K562 (cell line): ENCODE data around the gene DNAJB12. TPM values are rescaled to one million over a fixed set of nuclear protein-coding genes. Genes with fewer than 3 reads are reported as not detected.

Source experiments
- COPS2 ChIP-seq: fragments of 450-650 bp; conservative IDR thresholded peaks from 2 replicates; pipeline ENCODE4 v1.6.1; 2016; ENCODE audit warnings: mild to moderate bottlenecking, moderate library complexity
- CREM ChIP-seq: IDR thresholded peaks from 2 replicates; pipeline ENCODE4 v1.6.1; 2014; ENCODE audit warnings: antibody characterized with exemption, low read depth
- EP300 ChIP-seq: IDR thresholded peaks from 2 replicates; pipeline ENCODE4 v1.6.1; 2012; ENCODE audit warnings: low read length, improper control_type of control experiment
- FIP1L1 ChIP-seq: fragments of 200-400 bp; formaldehyde crosslinking; IDR thresholded peaks from 2 replicates; pipeline ENCODE4 v1.6.1; 2018; ENCODE audit warnings: mild to moderate bottlenecking, low read depth, low read length; ENCODE audit not compliant: poor library complexity, severe bottlenecking
- GTF2F1 ChIP-seq: IDR thresholded peaks from 2 replicates; pipeline ENCODE4 v1.6.1; 2011; ENCODE audit warnings: low read depth, low read length, improper control_type of control experiment
- HMG20A ChIP-seq: fragments of 450-650 bp; formaldehyde crosslinking; conservative IDR thresholded peaks from 2 replicates; pipeline ENCODE4 v1.4.0; 2020; ENCODE audit warnings: mild to moderate bottlenecking, mixed read lengths
- HNRNPL ChIP-seq: fragments of 200-400 bp; formaldehyde crosslinking; IDR thresholded peaks from 2 replicates; pipeline ENCODE4 v1.6.1; 2017; ENCODE audit warnings: low read depth, mild to moderate bottlenecking, low read length
- NR3C1 ChIP-seq: sonication (generic); formaldehyde crosslinking; IDR thresholded peaks from 2 replicates; pipeline ENCODE4 v1.8.1; 2022; ENCODE audit warnings: missing genetic modification reagents
- PRPF4 ChIP-seq: fragments of 200-400 bp; formaldehyde crosslinking; IDR thresholded peaks from one replicate; pipeline ENCODE4 v1.6.1; 2017; ENCODE audit warnings: low read length, low read depth, mild to moderate bottlenecking; ENCODE audit not compliant: insufficient read depth, poor library complexity, severe bottlenecking
- RBM39 ChIP-seq: fragments of 200-400 bp; formaldehyde crosslinking; optimal IDR thresholded peaks from 2 replicates; pipeline ENCODE3; 2018; ENCODE audit warnings: low read depth, low read length
- SREBF1 ChIP-seq: fragments of 150-350 bp; IDR thresholded peaks from 2 replicates; pipeline ENCODE4 v1.6.1; 2014; ENCODE audit warnings: antibody characterized with exemption, low read depth, low read length, borderline replicate concordance
- TCF3 ChIP-seq: sonication (generic); formaldehyde crosslinking; IDR thresholded peaks from 2 replicates; pipeline ENCODE4 v1.4.0; 2020; ENCODE audit warnings: mild to moderate bottlenecking, missing genetic modification reagents
- ZNF274 ChIP-seq: IDR thresholded peaks from 2 replicates; pipeline ENCODE4 v1.6.1; 2011; ENCODE audit warnings: low read depth, mild to moderate bottlenecking, low read length, moderate library complexity, borderline replicate concordance
- ZNF280B ChIP-seq: fragments of 250-450 bp; sonication (Bioruptor Pico); IDR thresholded peaks from 2 replicates; pipeline ENCODE4 v1.5.1; 2021; ENCODE audit warnings: mild to moderate bottlenecking
- ZNF384 ChIP-seq: IDR thresholded peaks from 2 replicates; pipeline ENCODE4 v1.6.1; 2012; ENCODE audit warnings: low read depth, low read length, improper control_type of control experiment
- ZNF507 ChIP-seq: conservative IDR thresholded peaks from 2 replicates; pipeline ENCODE4 v1.6.1; 2017; ENCODE audit warnings: missing genetic modification characterization, missing compliant biosample characterization
- ZNF584 ChIP-seq: fragments of 200-800 bp; sonication (Bioruptor generic); IDR thresholded peaks from 2 replicates; pipeline ENCODE4 v1.6.1; 2016; ENCODE audit warnings: low read depth, mild to moderate bottlenecking, missing genetic modification characterization, missing compliant biosample characterization
- ZNF764 ChIP-seq: fragments of 250-450 bp; sonication (Bioruptor Pico); IDR thresholded peaks from 2 replicates; pipeline ENCODE4 v1.4.0; 2020; ENCODE audit warnings: low read depth, mild to moderate bottlenecking, moderate library complexity
- polyA plus RNA-seq, 8 experiments: library from polyadenylated mRNA; depleted of rRNA in 4 of 8; stranded (reverse) in 5 of 8; unstranded in 3 of 8; fragments of >200 nt; fragmentation: Nextera tagmentation in 2 of 8; fragmentation: Illumina TruSeq in 1 of 8; extraction: Ambion mirVana in 2 of 8; extraction: Trizol in 1 of 8; gene quantifications; 2 replicates each; pipeline versions ENCODE4 v1.2.1 to v1.2.3, GENCODE V29; 2011 to 2014; ENCODE audit warnings: inconsistent platforms in 1 of 8, missing spikeins in 1 of 8
- total RNA-seq, 7 experiments: library from RNA; depleted of rRNA in 6 of 7; stranded (reverse); fragments of >200 nt in 6 of 7; fragmentation: Illumina TruSeq in 2 of 7; extraction: Trizol in 2 of 7; gene quantifications; 2 replicates each; pipeline versions ENCODE4 v1.2.1 to v1.2.3, GENCODE V29; 2011 to 2021; ENCODE audit warnings: low replicate concordance in 1 of 7
- TF ChIP-seq, protein P1 (sequence below): fragments of 250-450 bp; sonication (Bioruptor Pico); IDR thresholded peaks from 2 replicates; pipeline ENCODE4 v1.5.0; 2022; ENCODE audit warnings: mild to moderate bottlenecking
- TF ChIP-seq, protein P2 (sequence below): sonication (generic); formaldehyde crosslinking; IDR thresholded peaks from 2 replicates; pipeline ENCODE4 v1.8.0; 2022; ENCODE audit warnings: missing genetic modification reagents, mild to moderate bottlenecking, borderline replicate concordance
- TF ChIP-seq, protein P3 (sequence below): sonication (generic); IDR thresholded peaks from 2 replicates; pipeline ENCODE4 v1.6.1; 2016

DNAJB12 gene
- total and polyA plus RNA-seq, 9 of the 15 experiments (the other 6 are each of a cell fraction or from before 2014, with no cell fraction given): 3.5 to 31.5 (median 20.3) TPM

DNA sequence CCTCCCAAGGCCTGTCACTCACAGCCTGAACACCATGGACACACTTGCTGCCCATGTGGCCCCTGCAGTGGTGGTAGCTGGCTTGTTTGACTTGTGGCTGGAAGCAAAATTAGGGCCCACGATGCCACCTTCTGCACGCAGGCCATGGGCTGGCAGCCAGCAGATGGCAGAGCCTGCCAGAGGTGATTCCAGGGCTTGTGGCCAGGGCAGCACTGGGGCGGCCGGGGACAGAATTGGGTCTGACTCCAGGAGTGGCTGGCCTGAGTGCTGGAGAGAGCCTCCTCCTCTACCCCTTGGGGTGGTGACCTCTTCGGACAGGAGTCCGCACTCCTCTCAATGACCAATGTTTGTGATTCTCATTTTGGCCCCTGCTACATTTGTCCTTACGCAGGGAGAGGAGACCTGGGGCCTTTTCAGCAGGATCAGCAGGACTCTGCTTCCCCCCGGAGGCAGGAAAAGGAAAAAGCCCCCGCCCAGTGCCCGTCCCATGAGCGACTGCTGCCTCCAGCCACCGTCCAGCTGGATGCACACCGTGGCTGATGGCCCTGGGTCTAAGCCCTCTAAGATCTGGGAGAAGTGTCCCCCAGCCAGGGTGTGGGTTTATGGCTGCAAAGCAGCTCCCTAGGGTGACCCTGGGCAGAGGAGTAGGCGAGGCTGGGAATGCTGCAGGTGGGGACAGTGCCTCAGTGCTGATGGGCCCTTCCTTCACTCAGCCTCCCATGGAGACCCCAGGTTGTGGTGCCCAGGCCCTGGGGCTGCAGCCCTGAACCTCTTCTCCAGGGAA lies 26.5 kb downstream of the DNAJB12 start (continued):
- TF ChIP-seq, protein P1, sequence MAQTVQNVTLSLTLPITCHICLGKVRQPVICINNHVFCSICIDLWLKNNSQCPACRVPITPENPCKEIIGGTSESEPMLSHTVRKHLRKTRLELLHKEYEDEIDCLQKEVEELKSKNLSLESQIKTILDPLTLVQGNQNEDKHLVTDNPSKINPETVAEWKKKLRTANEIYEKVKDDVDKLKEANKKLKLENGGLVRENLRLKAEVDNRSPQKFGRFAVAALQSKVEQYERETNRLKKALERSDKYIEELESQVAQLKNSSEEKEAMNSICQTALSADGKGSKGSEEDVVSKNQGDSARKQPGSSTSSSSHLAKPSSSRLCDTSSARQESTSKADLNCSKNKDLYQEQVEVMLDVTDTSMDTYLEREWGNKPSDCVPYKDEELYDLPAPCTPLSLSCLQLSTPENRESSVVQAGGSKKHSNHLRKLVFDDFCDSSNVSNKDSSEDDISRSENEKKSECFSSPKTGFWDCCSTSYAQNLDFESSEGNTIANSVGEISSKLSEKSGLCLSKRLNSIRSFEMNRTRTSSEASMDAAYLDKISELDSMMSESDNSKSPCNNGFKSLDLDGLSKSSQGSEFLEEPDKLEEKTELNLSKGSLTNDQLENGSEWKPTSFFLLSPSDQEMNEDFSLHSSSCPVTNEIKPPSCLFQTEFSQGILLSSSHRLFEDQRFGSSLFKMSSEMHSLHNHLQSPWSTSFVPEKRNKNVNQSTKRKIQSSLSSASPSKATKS (CRISPR knock-in tag): no peak
- no peak for TF ChIP-seq COPS2
- no peak for TF ChIP-seq GTF2F1
- no peak for TF ChIP-seq SREBF1
- 0 out of 2 replicates have a peak, but pooled peaks have one; percentile 7 for TF ChIP-seq TCF3
- no peak for TF ChIP-seq HNRNPL
- peak; percentile 24; the same call in 1 of the 2 replicates for TF ChIP-seq CREM
- peak; percentile 36 for TF ChIP-seq RBM39
- TF ChIP-seq EP300: peak; percentile 38; the same call in 1 of the 2 replicates
- TF ChIP-seq ZNF764 (CRISPR knock-in tag): no peak
- no peak for TF ChIP-seq NR3C1 (CRISPR knock-in tag)
- no peak for TF ChIP-seq ZNF507 (tag)
- TF ChIP-seq, protein P2, sequence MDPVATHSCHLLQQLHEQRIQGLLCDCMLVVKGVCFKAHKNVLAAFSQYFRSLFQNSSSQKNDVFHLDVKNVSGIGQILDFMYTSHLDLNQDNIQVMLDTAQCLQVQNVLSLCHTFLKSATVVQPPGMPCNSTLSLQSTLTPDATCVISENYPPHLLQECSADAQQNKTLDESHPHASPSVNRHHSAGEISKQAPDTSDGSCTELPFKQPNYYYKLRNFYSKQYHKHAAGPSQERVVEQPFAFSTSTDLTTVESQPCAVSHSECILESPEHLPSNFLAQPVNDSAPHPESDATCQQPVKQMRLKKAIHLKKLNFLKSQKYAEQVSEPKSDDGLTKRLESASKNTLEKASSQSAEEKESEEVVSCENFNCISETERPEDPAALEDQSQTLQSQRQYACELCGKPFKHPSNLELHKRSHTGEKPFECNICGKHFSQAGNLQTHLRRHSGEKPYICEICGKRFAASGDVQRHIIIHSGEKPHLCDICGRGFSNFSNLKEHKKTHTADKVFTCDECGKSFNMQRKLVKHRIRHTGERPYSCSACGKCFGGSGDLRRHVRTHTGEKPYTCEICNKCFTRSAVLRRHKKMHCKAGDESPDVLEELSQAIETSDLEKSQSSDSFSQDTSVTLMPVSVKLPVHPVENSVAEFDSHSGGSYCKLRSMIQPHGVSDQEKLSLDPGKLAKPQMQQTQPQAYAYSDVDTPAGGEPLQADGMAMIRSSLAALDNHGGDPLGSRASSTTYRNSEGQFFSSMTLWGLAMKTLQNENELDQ (CRISPR knock-in tag): no peak
- no peak for TF ChIP-seq PRPF4
- TF ChIP-seq, protein P3, sequence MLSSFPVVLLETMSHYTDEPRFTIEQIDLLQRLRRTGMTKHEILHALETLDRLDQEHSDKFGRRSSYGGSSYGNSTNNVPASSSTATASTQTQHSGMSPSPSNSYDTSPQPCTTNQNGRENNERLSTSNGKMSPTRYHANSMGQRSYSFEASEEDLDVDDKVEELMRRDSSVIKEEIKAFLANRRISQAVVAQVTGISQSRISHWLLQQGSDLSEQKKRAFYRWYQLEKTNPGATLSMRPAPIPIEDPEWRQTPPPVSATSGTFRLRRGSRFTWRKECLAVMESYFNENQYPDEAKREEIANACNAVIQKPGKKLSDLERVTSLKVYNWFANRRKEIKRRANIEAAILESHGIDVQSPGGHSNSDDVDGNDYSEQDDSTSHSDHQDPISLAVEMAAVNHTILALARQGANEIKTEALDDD: no peak
- TF ChIP-seq HMG20A (CRISPR knock-in tag): no peak
- peak; percentile 46; the same call in 1 of the 2 replicates for TF ChIP-seq ZNF584
- TF ChIP-seq ZNF384: peak; percentile 54
- no peak for TF ChIP-seq ZNF280B (CRISPR knock-in tag)
- no peak for TF ChIP-seq ZNF274
- TF ChIP-seq FIP1L1: no peak
